Upper lobe of right lung (tissue), 1 donor: ENCODE data around the gene MRPS31. TPM values are rescaled to one million over a fixed set of nuclear protein-coding genes. Genes with fewer than 3 reads are reported as not detected.
A peak's percentile ranks its signal among the peaks of the same experiment; 100 is the strongest.

Experiments used
- ATAC-seq: fragments of 200-7000 bp; cut with Tn5 transposase; one replicate; pipeline ENCODE4 v1.9.1; 2020; ENCODE audit warnings: mild to moderate bottlenecking, moderate library complexity
- DNase-seq: peaks from one replicate; pipeline ENCODE4 v3.0.0-alpha.2; 2020
- H3K27ac ChIP-seq: fragments of 200-600 bp; one replicate; pipeline ENCODE4 v1.8.0; 2022
- H3K27me3 ChIP-seq: fragments of 200-600 bp; one replicate; pipeline ENCODE4 v1.8.0; 2022; ENCODE audit warnings: mild to moderate bottlenecking
- H3K36me3 ChIP-seq: fragments of 200-600 bp; one replicate; pipeline ENCODE4 v1.8.0; 2022
- H3K4me1 ChIP-seq: fragments of 200-600 bp; one replicate; pipeline ENCODE4 v1.8.0; 2022
- H3K4me3 ChIP-seq: fragments of 200-600 bp; one replicate; pipeline ENCODE4 v1.8.0; 2022; ENCODE audit warnings: mild to moderate bottlenecking
- H3K9me3 ChIP-seq: fragments of 200-600 bp; one replicate; pipeline ENCODE4 v1.8.0; 2022
- intact Hi-C: fragments of 100-400 bp; cut with DNase I; formaldehyde crosslinking; loops from one replicate; pipeline ENCODE4 v1.11.0; 2022
- microRNA-seq: library from miRNA; unstranded; fragments of <30 nt; microRNA quantifications from one replicate; pipeline ENCODE4 v1.2.0, GENCODE V29; 2020; ENCODE audit warnings: borderline microRNAs expressed
- total RNA-seq: library from RNA; stranded (reverse); fragmentation: NEBNext Ultra II Directional; extraction: Animal tissue kit (Norgen Biotek cat#: 25700); gene quantifications from one replicate; pipeline ENCODE4 v1.2.1, GENCODE V29; 2021
- TF ChIP-seq, protein P1 (sequence below): fragments of 200-600 bp; IDR thresholded peaks from one replicate; pipeline ENCODE4 v1.8.0; 2022; ENCODE audit warnings: antibody characterized with exemption
- donor health status: DM: no; HTN: yes; CAD: no; lungs with severe emphysema.

MRPS31 gene
- total RNA-seq, 1 donor from 2014 or later = 18.4 TPM

DNA sequence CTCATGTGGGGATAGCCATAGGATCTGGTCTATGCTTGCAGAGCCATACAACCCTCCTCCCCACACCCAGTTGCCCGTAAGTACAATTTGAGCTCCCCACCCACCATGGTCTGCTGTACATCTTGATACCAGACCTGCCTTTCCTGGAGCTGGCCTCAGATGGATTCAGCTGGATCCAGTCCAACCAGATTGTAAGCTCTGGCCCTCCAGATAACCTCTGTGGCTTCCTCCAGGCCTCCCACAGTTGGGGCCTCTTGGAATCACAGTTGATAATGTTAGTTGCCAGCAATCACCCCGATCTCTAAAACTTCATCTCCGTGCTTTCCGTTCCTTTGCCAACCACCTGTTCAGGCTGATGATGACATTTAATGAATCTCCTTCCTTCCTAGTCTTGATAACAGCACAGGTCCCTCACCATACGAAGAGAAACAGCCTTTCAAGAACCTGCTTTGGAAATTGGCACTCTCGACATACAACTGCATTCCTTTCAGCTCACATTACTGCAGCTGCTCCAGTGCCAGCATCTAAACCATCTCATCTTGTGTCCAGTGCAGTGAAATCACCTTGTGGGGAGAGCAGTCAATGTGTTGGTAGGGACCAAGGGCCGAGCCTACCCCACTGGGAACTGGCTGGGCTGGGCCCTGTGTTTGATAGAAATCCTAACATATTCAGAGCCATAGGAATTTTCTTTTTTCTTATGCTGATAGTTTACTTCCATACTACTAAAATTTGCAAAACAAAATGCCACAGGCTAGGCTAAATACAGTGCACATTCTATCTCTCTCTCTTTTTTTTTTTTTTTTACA is 89.4 kb downstream of the MRPS31 start:
- peak; percentile 54 for ATAC-seq
- TF ChIP-seq, protein P1, sequence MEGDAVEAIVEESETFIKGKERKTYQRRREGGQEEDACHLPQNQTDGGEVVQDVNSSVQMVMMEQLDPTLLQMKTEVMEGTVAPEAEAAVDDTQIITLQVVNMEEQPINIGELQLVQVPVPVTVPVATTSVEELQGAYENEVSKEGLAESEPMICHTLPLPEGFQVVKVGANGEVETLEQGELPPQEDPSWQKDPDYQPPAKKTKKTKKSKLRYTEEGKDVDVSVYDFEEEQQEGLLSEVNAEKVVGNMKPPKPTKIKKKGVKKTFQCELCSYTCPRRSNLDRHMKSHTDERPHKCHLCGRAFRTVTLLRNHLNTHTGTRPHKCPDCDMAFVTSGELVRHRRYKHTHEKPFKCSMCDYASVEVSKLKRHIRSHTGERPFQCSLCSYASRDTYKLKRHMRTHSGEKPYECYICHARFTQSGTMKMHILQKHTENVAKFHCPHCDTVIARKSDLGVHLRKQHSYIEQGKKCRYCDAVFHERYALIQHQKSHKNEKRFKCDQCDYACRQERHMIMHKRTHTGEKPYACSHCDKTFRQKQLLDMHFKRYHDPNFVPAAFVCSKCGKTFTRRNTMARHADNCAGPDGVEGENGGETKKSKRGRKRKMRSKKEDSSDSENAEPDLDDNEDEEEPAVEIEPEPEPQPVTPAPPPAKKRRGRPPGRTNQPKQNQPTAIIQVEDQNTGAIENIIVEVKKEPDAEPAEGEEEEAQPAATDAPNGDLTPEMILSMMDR = no peak
- no peak for DNase-seq
- Histone ChIP-seq H3K27ac (no peak overlapping the region), H3K4me3 (no peak overlapping the region), H3K4me1 (no peaks in the 10 kb centered on the region), H3K9me3 (no peaks in the 10 kb centered on the region), H3K36me3 (no peaks in the 10 kb centered on the region), H3K27me3 (no peaks in the 10 kb centered on the region)
- intact Hi-C loops = loop anchor here (5.0 to 10.0 kb wide), 2 partner anchors 609 to 987 kb away; no protein-coding TSS in a partner anchor

DNA sequence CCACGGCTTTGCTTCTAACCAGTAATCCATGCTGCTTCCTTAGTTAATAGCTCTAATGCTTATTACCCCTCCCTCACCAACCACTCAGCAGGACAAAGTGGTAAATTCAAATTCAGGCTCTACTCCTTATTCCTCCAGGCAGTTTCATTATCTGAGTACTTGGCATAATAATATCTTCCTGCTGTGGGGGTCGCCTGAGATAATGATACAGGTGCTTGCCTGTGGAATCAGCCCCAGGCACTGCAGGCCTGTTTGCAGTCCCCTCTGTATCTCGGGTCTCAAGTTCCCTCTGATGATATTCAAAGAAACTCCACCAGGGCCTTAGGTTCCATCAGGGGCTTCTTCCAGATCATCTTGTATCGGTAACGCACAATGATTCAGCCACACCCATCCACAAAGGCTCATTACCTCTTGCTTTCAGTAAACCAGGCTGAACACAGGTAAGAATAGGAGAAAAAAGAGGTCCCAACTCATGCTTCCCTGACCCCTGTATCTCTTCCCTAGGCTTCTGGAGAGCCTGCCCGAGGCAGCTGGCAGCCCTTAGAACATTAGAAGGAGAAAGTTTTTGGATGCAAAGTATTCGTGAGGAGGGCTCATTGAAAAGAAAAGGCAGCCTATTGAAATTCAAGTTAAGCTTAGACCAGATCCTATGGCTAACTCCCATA is 90.2 kb downstream of the MRPS31 start:
- no peak for ATAC-seq
- TF ChIP-seq, protein P1 = no peak
- intact Hi-C loops = loop anchor here (5.0 to 10.0 kb wide), 2 partner anchors 608 to 986 kb away; no protein-coding TSS in a partner anchor

DNA sequence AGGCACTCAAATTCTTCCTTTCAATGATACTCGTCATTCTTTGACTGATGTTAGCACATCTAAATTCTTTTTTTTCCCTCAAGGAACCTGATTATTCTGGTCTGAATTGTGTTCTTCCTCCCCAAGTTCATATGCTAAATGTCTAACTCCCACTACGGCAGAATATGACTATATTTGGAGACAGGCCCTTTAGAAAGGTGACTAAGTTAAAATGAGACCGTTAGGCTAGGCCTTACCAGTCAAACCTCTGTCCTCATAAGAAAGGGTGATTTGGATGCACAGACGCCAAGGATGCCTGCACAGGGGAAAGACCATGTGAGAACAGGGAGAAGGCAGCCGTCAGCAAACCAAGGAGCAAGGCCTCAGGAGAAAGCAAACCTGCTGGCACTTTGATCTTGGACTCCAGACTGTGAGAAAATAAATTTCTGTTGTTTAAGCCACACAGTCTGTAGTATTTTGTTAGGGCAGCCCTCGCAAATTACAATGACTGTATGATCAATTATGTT is 91.5 kb downstream of the MRPS31 start:
- intact Hi-C loops = no loop called here
- ATAC-seq (no peak), DNase-seq (no peak)
- TF ChIP-seq, protein P1 = no peak
- Histone ChIP-seq H3K27me3 (no peaks in the 10 kb centered on the region), H3K9me3 (no peaks in the 10 kb centered on the region), H3K4me3 (no peak overlapping the region), H3K36me3 (no peaks in the 10 kb centered on the region), H3K4me1 (no peaks in the 10 kb centered on the region), H3K27ac (no peak overlapping the region)

More for the DNA sequence above, 90.2 kb downstream of the MRPS31 start:
- Histone ChIP-seq H3K4me3 (no peak overlapping the region), H3K36me3 (no peaks in the 10 kb centered on the region), H3K27ac (no peak overlapping the region), H3K27me3 (no peaks in the 10 kb centered on the region), H3K9me3 (no peaks in the 10 kb centered on the region), H3K4me1 (no peaks in the 10 kb centered on the region)
- DNase-seq = no peak

Small RNAs within 50 kb of the gene (microRNA-seq; reads per million reads assigned to microRNA genes)
- gene MIR320D1 (not detected), gene MIR621 (not detected)

Other genes starting within 250 kb of the MRPS31 start
- 29.4 TPM for gene FOXO1, start 104.5 kb downstream of the MRPS31 start, total RNA-seq
- gene SLC25A15, start 18.4 kb upstream of the MRPS31 start, total RNA-seq = 5.8 TPM
- 81.5 TPM for gene ELF1, start 248.1 kb upstream of the MRPS31 start, total RNA-seq